Esophagus squamous epithelium (tissue), 4 donors: ENCODE measurements around the gene TOGARAM1.

Experiments used
- POLR2A ChIP-seq, 4 donors: fragments of 450-650 bp; IDR thresholded peaks; one replicate each; pipeline ENCODE4 v1.6.1; 2017; ENCODE audit warnings: antibody characterized with exemption in 4 of 4, mild to moderate bottlenecking in 4 of 4, moderate library complexity in 3 of 4
- TF ChIP-seq, protein P1 (sequence below), 6 experiments: fragments of 450-650 bp in 4 of 6; fragments of 200-600 bp in 2 of 6; sonication (generic) in 2 of 6; IDR thresholded peaks; one replicate each; pipeline ENCODE4 v1.5.1; 2016 to 2019; ENCODE audit warnings: antibody characterized with exemption in 6 of 6, mild to moderate bottlenecking in 4 of 6, moderate library complexity in 4 of 6

DNA sequence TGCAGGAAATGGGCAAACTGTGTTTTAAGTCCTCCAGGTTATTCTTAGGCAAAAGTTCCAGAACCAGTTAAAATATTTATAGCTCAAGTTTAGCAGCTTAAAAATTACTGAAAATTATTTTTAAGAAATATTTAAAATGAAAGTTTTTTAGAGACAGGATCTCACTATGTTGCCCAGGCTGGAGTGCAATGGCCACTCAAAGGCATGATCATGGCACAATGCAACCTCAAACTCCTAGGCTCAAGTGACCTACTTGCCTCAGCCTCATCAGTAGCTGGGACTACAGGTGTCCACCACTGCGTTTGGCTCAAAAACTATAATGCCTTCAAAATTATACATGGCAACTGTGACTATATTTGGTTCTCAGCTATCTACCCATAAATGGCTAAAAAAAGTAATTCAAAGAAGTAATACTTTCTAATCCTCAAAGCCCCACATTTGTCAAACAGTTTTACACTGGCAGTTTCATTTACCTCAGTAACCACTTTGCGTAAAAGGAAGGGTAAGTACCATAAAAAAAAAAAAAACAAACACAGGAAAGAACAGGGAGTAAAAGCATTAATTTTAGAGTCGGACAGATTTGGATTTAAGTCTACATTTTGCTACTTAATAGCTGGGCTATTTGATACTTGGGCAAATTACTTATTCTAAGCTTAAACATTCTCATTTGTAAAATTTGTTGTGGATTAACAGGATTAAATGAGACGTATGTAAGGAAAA lies 9.4 kb upstream of the TOGARAM1 start:
- TF ChIP-seq, protein P1, sequence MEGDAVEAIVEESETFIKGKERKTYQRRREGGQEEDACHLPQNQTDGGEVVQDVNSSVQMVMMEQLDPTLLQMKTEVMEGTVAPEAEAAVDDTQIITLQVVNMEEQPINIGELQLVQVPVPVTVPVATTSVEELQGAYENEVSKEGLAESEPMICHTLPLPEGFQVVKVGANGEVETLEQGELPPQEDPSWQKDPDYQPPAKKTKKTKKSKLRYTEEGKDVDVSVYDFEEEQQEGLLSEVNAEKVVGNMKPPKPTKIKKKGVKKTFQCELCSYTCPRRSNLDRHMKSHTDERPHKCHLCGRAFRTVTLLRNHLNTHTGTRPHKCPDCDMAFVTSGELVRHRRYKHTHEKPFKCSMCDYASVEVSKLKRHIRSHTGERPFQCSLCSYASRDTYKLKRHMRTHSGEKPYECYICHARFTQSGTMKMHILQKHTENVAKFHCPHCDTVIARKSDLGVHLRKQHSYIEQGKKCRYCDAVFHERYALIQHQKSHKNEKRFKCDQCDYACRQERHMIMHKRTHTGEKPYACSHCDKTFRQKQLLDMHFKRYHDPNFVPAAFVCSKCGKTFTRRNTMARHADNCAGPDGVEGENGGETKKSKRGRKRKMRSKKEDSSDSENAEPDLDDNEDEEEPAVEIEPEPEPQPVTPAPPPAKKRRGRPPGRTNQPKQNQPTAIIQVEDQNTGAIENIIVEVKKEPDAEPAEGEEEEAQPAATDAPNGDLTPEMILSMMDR (IDR thresholded peaks at IDR 0.05), result no peak
- no peak for TF ChIP-seq POLR2A (IDR thresholded peaks at IDR 0.05)
